Epithelial cell of esophagus (primary cell): Measurements from ENCODE around the gene USP34.

ENCODE experiments used
- DNase-seq: peaks from one replicate; pipeline ENCODE4 v3.0.0; 2010; ENCODE audit warnings: low read depth
- H3K4me3 ChIP-seq: 2 replicates; pipeline ENCODE4 v1.5.1; 2011; ENCODE audit warnings: mild to moderate bottlenecking, low read length, control low read depth
- TF ChIP-seq, protein P1 (sequence below): IDR thresholded peaks from 2 replicates; pipeline ENCODE4 v1.5.1; 2011; ENCODE audit warnings: low read depth, mild to moderate bottlenecking, low read length, control low read depth, inconsistent platforms; ENCODE audit not compliant: insufficient read depth; ENCODE audit errors: missing control alignments

The USP34 gene

DNA sequence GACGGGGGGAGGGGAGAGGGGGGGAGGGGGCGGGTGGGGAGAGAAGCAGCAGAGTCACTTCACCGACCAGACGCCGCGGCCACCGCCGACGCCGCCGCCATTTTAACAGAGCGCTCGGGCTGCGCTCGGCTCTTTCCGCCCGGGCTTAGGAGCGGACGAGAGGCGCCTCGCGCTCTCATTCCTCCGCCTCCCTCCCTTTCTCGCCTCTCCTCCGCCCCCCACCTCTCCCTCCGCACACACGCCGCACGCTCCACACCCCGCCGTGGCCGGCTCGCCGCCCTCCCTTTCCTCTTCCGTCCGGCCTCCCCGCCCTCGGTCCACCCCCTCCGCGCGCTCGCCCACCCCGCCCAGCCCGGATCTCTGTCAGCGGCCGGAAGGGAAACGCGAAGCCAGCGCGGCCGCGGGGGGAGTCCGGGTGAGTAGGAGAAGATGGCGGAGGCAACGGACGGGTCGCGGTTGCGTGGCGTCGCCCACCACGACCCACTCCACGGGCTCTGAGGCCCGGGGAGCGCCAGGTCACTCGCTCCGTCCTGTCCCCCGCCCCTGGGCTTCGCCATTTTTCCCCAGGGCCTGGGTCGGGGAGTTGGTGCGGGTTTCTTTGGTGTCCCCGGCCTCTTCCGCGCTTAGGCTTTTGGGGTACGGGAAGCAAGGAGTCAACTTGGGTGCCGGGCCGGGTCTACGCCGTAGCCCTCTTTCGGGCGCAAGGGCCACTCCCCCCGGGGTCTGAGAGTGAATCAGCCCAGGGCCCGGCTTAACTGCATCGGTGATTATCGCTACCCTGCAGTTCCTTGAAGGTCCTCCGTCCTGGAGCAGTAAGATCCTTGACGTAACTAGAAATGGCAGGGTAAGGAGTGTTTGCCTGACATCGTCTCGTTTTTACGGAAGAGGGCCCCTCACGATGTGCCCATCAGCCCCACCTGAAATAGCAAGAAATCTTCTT, at the start of gene USP34:
Gene USP34 (minus strand): TSS at position 123 of the 940 bp plus-strand sequence. CDS start 395 bp downstream, outside the sequence.
- peak within 1 kb of the TSS; percentile 84 for H3K4me3 ChIP-seq
- TF ChIP-seq, protein P1, sequence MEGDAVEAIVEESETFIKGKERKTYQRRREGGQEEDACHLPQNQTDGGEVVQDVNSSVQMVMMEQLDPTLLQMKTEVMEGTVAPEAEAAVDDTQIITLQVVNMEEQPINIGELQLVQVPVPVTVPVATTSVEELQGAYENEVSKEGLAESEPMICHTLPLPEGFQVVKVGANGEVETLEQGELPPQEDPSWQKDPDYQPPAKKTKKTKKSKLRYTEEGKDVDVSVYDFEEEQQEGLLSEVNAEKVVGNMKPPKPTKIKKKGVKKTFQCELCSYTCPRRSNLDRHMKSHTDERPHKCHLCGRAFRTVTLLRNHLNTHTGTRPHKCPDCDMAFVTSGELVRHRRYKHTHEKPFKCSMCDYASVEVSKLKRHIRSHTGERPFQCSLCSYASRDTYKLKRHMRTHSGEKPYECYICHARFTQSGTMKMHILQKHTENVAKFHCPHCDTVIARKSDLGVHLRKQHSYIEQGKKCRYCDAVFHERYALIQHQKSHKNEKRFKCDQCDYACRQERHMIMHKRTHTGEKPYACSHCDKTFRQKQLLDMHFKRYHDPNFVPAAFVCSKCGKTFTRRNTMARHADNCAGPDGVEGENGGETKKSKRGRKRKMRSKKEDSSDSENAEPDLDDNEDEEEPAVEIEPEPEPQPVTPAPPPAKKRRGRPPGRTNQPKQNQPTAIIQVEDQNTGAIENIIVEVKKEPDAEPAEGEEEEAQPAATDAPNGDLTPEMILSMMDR: peak; percentile 11

DNA sequence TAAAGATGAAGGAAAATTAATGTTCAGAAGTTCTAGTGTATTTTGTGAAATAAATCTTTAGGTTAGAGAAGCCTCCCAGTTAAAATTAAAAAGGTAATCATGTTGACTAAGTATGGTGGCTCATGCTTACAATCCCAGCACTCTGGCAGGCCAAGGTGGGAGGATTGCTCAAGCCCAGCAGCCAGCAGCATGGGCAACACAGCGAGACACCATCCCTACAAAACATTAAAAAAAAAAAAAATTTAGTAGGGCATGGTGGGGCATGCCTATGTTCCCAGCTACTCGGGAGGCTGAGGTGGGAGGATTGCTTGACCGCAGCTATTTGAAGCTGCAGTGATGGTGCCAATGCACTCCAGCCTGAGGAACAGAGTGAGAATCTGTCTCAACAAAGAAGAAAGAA, 49.4 kb upstream of the USP34 start:
- peak; percentile 67 for DNase-seq
- TF ChIP-seq, protein P1: no peak
- H3K4me3 ChIP-seq: no peak overlapping the region

More for the DNA sequence above, at the start of gene USP34:
- peak; percentile 97 for DNase-seq

- no peak overlapping the region for H3K4me3 ChIP-seq
- TF ChIP-seq, protein P1: no peak
- no peak for DNase-seq
Observed at GRCh38 chr2:61512768-61513398, 42.0 kb upstream of the USP34 start.

DNA sequence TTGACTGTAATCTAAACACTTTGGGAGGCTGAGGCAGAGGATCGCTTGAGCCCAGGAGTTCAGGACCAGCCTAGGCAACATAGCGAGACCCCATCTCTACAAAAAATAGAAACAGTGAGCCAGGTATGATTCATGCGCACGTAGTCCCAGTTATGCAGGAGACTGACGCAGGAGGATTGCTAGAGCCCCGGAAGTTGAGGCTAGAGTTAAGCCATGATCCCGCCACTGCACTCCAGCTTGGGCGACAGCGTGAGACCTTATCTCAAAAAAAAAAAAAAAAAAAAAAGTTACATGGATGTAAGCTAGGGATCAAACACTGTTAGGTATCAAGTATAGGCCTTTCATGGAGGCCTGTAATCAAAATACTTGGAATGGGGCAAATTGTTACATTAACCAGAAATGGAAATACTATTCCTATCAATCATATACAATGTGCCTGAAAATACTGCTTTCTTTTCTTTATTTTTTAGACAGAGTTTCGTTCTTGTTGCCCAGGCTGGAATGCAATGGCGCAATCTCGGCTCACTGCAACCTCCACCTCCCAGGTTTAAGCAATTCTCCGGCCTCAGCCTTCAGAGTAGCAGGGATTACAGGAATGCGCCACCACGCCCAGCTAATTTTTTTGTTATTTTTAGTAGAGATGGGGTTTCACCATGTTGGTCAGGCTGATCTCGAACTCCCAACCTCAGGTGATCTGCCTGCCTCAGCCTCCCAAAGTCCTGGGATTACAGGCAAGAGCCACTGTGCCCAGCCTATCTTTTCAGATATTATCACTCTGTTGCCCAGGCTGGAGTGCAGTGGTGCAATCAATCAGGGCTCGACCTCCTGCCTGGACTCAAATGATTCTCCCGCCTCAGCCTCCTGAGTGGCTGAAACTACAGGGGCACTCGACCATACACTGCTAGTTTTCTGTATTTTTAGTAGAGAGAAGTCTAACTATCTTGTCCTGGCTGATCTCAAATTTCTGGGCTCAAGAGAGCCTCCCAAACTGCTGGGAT, 40.1 kb upstream of the USP34 start:
- no peak overlapping the region for H3K4me3 ChIP-seq
- peak; percentile 6 for DNase-seq
- TF ChIP-seq, protein P1: no peak

GRCh38 chr2:61504949-61505348, 34.1 kb upstream of the USP34 start:
- no peak for DNase-seq
- H3K4me3 ChIP-seq: no peak overlapping the region
- TF ChIP-seq, protein P1: no peak

GRCh38 chr2:61499060-61499459, 28.2 kb upstream of the USP34 start:
- TF ChIP-seq, protein P1: no peak
- DNase-seq: no peak
- H3K4me3 ChIP-seq: no peak overlapping the region
